ENCODE results near the gene ANO1.

ANO1 gene

DNA sequence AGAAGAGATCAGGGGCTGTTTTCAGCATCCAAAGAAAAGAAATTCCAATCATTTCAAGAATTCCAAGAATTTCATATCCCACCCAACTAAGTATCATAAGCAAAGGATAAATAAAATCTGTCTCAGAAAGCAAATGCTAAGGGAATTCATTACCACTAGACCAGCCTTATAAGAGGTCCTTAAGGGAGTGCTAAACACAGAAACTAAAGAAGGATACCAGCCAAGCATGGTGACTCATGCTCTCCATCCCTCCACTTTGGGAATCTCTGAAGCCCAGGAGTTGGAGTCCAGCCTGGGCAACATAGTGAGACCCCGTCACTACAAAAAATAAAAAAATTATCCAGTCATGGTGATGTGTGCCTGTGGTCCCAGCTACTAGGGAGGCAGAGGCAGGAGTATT, 142.8 kb downstream of the ANO1 start:
- DNase-seq: peak; percentile 64

DNA sequence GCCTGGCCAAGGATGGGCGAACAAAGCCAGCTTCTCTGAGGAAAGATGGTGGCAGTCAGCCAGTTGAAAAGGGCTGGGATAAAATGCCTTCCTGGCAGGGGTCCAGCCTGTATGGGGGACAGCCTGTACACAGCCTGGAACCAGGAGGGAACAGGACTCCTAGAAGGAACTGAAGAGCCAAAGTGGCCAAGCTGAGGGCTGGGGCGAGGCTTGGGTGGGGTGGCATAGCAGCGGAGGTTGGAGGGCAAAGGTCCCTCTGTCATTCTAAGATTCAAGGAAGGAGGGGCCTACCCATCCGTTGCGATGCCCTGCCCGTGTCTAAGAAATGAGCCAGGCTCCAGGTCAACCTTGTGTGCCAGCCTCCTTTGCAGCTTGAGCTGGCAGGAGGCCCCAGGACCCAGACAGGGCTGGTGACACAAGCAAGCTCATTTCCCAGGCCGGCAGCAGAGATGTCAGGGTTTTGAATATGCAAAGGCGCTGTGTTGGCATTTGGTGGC, 147.6 kb downstream of the ANO1 start:
- no peak for DNase-seq

DNA sequence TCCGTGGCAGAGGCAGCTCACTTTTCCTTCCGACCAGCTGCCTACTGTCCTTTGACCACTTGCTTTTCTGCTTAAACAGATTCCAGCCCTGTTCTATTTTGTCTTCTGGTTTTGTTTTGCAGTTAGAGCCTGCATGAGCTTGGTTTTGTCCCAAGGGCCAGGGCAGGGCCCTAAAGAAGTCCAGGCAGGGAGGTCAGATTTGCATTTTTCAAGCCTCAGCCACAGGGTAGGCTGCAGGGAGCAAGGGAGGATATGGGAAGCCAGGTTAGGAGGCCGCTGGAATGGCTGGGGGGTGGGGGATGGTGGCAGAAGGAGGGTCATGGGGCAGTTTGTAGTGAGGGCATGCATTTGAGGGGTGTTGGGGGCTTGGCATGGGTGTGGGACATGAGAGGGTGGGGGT, 148.1 kb downstream of the ANO1 start:
- no peak for DNase-seq

DNA sequence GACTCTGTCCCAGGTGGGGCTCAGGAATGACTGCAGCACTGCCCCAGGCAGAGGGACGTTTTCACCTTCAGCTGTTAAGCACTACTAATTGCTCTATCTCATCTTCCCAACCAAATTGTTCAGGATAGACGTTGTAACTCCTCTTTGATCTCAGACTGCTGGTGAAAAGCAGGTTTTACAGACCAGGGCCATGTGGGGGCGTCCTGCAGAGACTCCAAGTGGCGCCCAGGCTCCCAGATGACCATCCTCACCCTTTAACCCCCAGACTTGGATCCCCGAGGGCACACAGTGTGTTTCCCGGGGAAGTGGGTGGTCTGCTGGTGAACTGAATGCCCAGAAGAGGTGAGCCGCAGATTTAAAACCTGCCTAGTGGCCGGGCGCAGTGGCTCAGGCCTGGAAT, 148.8 kb downstream of the ANO1 start:
- DNase-seq: peak; percentile 29

DNA sequence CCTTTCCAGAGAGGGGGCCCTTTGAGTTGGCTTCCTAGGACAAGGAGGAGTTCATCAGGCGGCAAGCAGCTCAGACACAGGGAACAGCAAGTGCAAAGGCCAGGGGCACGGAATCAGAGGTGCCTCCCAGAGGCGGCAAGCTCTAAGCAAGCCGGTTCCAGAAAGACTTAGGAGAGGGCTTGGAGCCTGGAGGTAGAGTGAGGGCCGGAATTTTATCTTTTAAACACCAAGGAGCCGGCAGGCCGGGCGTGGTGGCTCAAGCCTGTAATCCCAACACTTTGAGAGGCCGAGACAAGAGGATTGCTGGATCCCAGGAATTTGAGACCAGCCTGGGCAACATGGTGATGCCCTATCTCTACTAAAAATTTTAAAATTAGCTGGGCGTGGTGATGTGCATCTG, 151.6 kb downstream of the ANO1 start:
- DNase-seq: no peak

DNA sequence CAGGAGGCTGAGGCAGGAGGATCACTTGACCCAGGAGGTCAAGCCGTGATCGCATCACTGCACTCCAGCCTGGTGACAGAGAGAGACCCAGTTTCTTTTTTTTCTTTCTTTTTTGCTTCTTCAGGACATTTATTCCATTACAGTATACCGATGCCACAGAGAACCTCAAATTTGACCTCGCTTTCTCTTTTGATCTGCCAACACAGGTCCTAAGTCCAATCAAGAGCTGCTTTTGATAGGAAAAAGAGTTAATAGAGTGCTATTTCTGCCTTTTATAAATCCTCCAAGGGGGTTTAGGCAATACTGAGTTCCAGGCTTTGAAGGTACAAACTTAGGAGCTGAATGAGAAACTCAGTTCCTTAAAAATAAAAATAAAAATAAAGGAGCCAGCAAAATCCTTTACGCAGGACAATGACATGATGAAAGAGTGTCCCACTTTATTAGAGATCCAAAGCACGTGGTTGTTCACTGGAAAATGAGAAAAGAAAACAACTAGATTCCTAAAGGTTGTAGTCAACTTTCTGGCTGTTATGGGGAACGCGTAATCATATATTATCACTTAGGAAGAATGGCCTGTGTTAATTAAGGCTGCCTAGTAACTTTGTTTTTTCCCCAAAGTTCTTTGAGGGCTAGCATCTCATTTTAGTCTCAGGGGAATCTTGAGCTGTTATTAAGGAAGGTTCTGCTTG, 152.2 kb downstream of the ANO1 start:
- DNase-seq: peak; percentile 26

DNA sequence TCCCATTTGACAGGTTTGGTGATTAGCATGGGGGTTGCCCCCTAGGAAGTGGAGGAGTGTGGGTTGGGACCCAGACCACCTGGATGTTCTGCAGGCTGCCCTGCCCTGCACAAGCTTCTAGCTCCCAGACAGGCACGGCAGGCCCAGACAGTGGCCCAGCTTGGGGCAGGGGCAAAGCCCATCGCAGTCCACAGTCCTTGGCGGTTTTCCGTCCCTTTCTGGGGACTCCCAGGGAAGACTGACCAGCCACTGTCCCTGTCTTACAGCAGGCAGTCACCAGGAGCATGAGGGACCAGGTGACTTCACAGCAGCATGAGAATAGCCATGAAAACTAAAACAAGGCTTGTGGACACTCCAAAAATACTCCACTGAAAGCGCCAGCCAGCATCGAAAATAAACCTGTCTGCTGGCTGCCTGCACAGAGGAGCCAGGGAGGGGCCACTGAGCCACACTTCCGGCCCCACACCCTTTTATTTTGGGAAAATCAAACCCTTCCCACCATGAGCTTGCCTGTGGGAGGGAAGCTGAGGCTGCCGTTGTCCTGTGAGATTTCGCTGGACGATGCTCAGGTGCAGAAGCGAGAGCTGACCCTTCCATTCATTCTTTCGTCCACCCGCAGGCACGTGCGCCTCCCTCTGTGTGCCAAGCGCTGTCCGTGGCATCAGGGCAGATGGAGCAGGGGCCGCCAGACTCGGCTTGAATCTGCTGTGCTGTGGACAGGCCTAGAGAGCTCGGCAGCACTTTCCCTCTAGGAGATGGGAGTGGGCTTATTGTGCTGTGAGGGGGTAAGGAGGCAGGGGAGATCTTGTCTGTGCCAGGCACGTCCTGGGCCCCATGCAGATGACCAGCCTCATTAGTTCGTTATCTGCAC, 153.0 kb downstream of the ANO1 start:
- no peak for DNase-seq

DNA sequence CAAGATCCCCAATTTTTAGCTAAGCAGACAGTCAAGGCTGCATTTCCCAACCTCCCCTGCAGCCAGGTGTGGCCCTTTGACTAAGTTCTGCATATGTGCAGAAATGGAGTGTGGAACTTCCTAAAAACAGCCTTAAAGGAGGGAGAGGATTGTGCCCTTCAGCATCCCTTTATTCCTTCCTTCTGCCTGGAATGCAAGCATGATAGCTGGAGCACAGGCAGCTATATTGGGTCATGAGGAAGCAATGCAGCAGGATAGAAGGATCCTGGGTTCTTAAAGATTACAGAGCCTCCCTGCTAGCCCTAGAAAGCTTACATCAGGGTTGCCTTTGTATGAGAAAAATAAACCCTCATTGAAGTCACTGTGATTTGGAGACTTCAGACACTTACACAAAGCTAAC, 154.9 kb downstream of the ANO1 start:
- DNase-seq: no peak

DNA sequence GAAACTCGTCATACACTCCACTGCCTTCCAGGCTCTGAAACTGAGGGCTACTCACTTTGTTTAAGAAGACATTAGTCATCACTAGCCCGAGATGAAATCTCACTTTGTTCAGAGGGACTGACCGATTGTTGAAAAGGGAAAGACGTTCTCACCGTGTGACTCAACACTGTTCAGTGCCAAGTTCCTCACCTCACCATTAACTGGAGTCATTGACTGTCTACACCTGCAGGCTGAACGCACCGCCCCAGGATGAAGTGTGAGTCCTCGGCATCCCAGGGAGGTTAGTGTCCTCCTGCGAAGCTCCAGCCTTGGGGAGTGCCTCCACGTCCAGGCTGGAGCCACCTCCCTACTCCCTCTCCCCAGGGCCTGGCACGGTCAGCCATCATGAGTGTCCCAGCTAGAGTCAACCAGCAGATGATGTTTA, 155.4 kb downstream of the ANO1 start:
- DNase-seq: peak; percentile 88

DNA sequence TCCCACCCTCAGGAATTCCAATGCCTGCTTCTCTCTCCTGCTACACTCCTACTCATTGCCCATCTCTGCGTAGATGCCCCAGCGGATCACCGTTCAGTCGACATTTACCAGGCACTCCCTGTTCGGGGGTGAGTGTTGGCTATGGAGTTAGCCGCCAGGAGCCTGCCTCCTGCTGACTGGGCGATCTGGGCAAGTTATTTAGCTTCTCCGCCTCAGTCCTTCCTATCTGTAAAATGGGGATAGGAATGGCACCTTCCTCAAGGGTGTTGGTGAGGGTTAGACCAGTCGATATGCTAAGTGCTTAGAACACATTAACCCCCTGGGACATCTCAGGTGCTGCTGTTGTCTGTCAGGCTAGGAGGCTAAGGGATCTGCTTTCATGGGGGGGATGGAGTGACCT, 155.8 kb downstream of the ANO1 start:
- DNase-seq: no peak

Data from EL (cell line).